Vagina (tissue), 2 donors: Measurements from ENCODE around the gene ADAM17. TPM values are rescaled to one million over a fixed set of nuclear protein-coding genes. Genes with fewer than 3 reads are reported as not detected.

Experiments used
- DNase-seq, 2 donors: peaks; one replicate each; pipeline ENCODE4 v3.0.0-alpha.2; 2017; ENCODE audit errors: extremely low spot score in 2 of 2
- H3K27ac ChIP-seq: fragments of 200-600 bp; sonication (generic); one replicate; pipeline ENCODE4 v1.5.1; 2019
- H3K27me3 ChIP-seq: fragments of 200-600 bp; sonication (generic); one replicate; pipeline ENCODE4 v1.5.1; 2019
- H3K36me3 ChIP-seq, 2 donors: fragments of 200-600 bp; sonication (generic); one replicate each; pipeline ENCODE4 v1.5.1; 2017 to 2019
- H3K4me1 ChIP-seq: fragments of 200-600 bp; sonication (generic); one replicate; pipeline ENCODE4 v1.5.1; 2019
- H3K4me3 ChIP-seq, 2 donors: fragments of 200-600 bp; sonication (generic); 1 replicate in 1 of 2; 2 replicates in 1 of 2; pipeline ENCODE4 v1.5.1; 2016 to 2019
- H3K9me3 ChIP-seq: fragments of 200-600 bp; sonication (generic); one replicate; pipeline ENCODE4 v1.5.1; 2019
- POLR2A ChIP-seq, 2 donors: fragments of 450-650 bp; IDR thresholded peaks; one replicate each; pipeline ENCODE4 v1.6.1; 2017; ENCODE audit warnings: antibody characterized with exemption in 2 of 2, mild to moderate bottlenecking in 2 of 2, moderate library complexity in 2 of 2
- POLR2AphosphoS5 ChIP-seq, 2 donors: sonication (generic); formaldehyde crosslinking; IDR thresholded peaks; one replicate each; pipeline ENCODE4 v1.9.0; 2017; ENCODE audit warnings: antibody characterized with exemption in 2 of 2, mild to moderate bottlenecking in 2 of 2, low read depth in 1 of 2; ENCODE audit not compliant: insufficient read depth in 1 of 2
- intact Hi-C: fragments of 100-400 bp; cut with DNase I; formaldehyde crosslinking; loops from one replicate; pipeline ENCODE4 v1.15.1; 2023
- total RNA-seq: library from RNA; depleted of rRNA; stranded (reverse); fragments of >200 nt; gene quantifications from one replicate; pipeline ENCODE4 v1.2.3, GENCODE V29; 2016
- TF ChIP-seq, protein P1 (sequence below), 3 experiments: fragments of 450-650 bp in 2 of 3; fragments of 200-600 bp in 1 of 3; sonication (generic) in 1 of 3; IDR thresholded peaks; one replicate each; pipeline ENCODE4 v1.5.1; 2017 to 2019; ENCODE audit warnings: antibody characterized with exemption in 3 of 3, mild to moderate bottlenecking in 2 of 3, moderate library complexity in 2 of 3

ADAM17 gene
- total RNA-seq, 1 donor from 2014 or later, result 33.4 TPM

DNA sequence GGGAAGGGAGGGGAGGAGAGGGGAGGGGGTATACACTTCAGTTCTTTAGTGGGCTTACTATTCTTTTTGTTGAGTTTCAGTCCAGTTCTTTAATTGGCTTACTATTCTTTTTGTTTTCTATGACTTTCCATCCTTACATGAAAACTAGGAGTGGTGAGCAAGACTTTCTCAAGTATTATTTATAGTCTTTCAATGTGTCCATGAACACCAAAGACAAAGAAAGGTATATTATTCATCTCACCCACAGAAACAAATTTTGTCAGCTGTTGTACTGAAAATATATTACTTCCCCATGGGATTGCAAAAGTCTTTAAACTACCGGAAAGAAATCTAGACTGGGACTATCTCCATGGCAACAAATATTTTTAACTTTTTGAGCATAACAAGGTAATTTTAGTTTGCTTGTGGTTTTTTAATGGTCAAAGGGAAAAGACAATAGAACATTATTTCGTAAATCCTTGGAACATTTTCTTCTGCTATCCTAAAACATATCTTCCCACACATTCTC is 17.6 kb downstream of the ADAM17 start:
- no peaks in the 10 kb centered on the region for H3K9me3 ChIP-seq

DNA sequence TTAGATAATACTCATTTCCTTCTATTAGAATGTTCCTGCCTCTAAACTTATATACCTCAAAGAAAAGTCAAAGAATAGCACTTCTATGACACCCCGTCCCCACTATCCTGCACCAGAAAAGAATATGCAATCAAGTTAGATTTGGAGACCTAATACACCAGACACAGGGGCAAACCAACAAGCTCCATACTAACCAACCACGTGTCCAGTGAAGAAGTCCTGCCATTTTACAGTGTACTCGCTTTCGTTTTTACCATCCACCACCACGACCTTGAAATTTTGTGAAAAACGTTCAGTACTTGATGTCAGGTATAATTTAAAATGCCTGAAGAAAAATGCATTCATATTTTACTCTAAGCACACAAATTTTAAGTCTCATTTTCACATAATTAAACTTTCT is 19.1 kb downstream of the ADAM17 start:
- TF ChIP-seq POLR2A (IDR thresholded peaks at IDR 0.05), result no peak
- TF ChIP-seq, protein P1, sequence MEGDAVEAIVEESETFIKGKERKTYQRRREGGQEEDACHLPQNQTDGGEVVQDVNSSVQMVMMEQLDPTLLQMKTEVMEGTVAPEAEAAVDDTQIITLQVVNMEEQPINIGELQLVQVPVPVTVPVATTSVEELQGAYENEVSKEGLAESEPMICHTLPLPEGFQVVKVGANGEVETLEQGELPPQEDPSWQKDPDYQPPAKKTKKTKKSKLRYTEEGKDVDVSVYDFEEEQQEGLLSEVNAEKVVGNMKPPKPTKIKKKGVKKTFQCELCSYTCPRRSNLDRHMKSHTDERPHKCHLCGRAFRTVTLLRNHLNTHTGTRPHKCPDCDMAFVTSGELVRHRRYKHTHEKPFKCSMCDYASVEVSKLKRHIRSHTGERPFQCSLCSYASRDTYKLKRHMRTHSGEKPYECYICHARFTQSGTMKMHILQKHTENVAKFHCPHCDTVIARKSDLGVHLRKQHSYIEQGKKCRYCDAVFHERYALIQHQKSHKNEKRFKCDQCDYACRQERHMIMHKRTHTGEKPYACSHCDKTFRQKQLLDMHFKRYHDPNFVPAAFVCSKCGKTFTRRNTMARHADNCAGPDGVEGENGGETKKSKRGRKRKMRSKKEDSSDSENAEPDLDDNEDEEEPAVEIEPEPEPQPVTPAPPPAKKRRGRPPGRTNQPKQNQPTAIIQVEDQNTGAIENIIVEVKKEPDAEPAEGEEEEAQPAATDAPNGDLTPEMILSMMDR (IDR thresholded peaks at IDR 0.05), result no peak
- TF ChIP-seq POLR2AphosphoS5 (IDR thresholded peaks at IDR 0.05; ENCODE audit: insufficient read depth in 1 of 2, low read depth in 1 of 2), result no peak
- Histone ChIP-seq H3K4me1 (peaks cover 21% of the 10 kb centered on the region), H3K36me3 (peaks cover 0 to 14% of the 10 kb centered on the region in 2 donors), H3K27me3 (no peaks in the 10 kb centered on the region), H3K27ac (no peak overlapping the region), H3K9me3 (no peaks in the 10 kb centered on the region), H3K4me3 (no peak overlapping the region)
- no peak for DNase-seq
- intact Hi-C loops, result no loop called here

More for the DNA sequence above, 17.6 kb downstream of the ADAM17 start:
- intact Hi-C loops, result no loop called here
- Histone ChIP-seq H3K27me3 (no peaks in the 10 kb centered on the region), H3K27ac (no peak overlapping the region), H3K36me3 (peaks cover 0 to 11% of the 10 kb centered on the region in 2 donors), H3K4me3 (no peak overlapping the region), H3K4me1 (peaks cover 22% of the 10 kb centered on the region)
- TF ChIP-seq POLR2A (IDR thresholded peaks at IDR 0.05) (no peak), POLR2AphosphoS5 (IDR thresholded peaks at IDR 0.05; ENCODE audit: insufficient read depth in 1 of 2, low read depth in 1 of 2) (peak; percentile 20 to 66)
- no peak for DNase-seq

DNA sequence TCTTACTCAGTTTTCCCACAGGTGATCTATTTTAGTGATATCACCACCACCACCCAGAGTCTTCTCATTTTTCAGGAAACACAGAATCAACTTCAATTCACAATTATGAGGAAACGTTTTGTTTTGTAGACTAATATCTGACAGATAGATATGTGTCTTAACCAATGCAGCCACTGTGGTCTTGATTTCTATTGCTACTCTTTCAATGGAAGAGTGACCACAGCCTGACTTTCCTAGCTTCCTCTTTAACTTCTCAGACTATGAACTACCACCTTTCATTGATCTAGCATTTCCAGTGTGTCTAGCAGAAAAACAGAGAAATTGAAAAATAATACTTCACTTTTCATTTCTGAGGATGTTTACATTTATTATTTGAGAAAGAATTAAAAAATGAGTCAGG is 20.5 kb downstream of the ADAM17 start:
- Histone ChIP-seq H3K36me3 (peaks cover 0 to 14% of the 10 kb centered on the region in 2 donors), H3K4me3 (no peak overlapping the region), H3K9me3 (no peaks in the 10 kb centered on the region), H3K27ac (no peak overlapping the region), H3K4me1 (peaks cover 18% of the 10 kb centered on the region), H3K27me3 (no peaks in the 10 kb centered on the region)
- TF ChIP-seq POLR2A (IDR thresholded peaks at IDR 0.05) (no peak), POLR2AphosphoS5 (IDR thresholded peaks at IDR 0.05; ENCODE audit: insufficient read depth in 1 of 2, low read depth in 1 of 2) (no peak)
- TF ChIP-seq, protein P1 (IDR thresholded peaks at IDR 0.05), result no peak
- DNase-seq, result no peak
- intact Hi-C loops, result no loop called here

DNA sequence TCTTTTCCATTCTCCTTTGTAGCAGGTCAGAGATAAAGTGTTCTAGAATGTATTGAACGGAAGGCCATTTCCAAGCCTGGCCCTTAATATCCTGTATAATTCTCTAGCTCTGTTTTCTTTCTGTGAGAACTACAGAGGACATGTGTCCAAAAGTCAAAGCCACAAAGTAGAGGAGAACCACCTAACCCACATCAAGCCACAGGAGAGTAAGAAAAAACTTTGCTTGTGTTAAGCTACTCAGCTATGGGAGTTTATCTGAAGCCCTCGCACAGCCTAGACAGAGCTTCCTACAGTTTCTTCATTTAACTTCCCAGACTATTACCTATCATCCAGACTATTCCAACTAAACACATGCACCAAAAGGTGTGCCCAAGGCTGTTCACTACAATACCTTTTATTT is 22.0 kb downstream of the ADAM17 start:
- Histone ChIP-seq H3K27ac (no peak overlapping the region), H3K27me3 (no peaks in the 10 kb centered on the region), H3K9me3 (no peaks in the 10 kb centered on the region), H3K4me1 (peaks cover 3% of the 10 kb centered on the region), H3K36me3 (peaks cover 0 to 14% of the 10 kb centered on the region in 2 donors), H3K4me3 (no peak overlapping the region)
- TF ChIP-seq POLR2A (IDR thresholded peaks at IDR 0.05), result no peak
- no peak for TF ChIP-seq POLR2AphosphoS5 (IDR thresholded peaks at IDR 0.05; ENCODE audit: insufficient read depth in 1 of 2, low read depth in 1 of 2)
- TF ChIP-seq, protein P1 (IDR thresholded peaks at IDR 0.05), result no peak
- DNase-seq, result no peak
- intact Hi-C loops, result no loop called here

DNA sequence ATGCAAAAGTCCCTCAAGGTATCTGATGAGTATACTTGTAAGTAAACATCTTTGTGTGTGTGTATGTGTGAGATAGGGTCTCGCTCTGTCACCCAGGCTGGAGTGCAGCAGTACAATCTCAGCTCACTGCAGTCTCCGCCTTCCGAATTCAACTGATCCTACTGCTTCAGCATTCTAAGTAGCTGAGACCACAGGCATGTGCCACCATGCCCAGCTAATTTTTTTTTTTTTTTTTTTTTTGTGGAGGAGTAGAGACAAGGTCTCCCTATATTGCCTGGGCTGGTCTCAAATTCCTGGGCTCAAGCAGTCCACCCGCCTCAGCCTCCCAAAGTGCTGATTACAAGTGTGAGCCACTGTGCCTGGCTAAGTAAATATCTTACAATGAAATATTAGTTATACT is 23.2 kb downstream of the ADAM17 start:
- DNase-seq, result no peak
- H3K27ac ChIP-seq, result no peak overlapping the region
- no peaks in the 10 kb centered on the region for H3K4me1 ChIP-seq
- H3K36me3 ChIP-seq, result peaks cover 0 to 14% of the 10 kb centered on the region in 2 donors
- H3K9me3 ChIP-seq, result no peaks in the 10 kb centered on the region
- H3K4me3 ChIP-seq, result no peak overlapping the region
- intact Hi-C loops, result no loop called here
- TF ChIP-seq POLR2AphosphoS5 (IDR thresholded peaks at IDR 0.05; ENCODE audit: insufficient read depth in 1 of 2, low read depth in 1 of 2), result no peak
- TF ChIP-seq, protein P1 (IDR thresholded peaks at IDR 0.05), result no peak
- TF ChIP-seq POLR2A (IDR thresholded peaks at IDR 0.05), result no peak
- H3K27me3 ChIP-seq, result no peaks in the 10 kb centered on the region
